HG03378 (cell line): ENCODE data around the gene GALNT17.

ENCODE experiments used
- ATAC-seq: cut with Tn5 transposase; IDR thresholded peaks from one replicate; pipeline ENCODE4 v1.9.1; 2021; ENCODE audit warnings: mild to moderate bottlenecking, moderate library complexity; ENCODE audit not compliant: unreplicated experiment

The GALNT17 gene

GRCh38 chr7:71278257-71278656 is 146.3 kb downstream of the GALNT17 start:
- ATAC-seq = no peak

GRCh38 chr7:71281261-71281660 is 149.3 kb downstream of the GALNT17 start:
- ATAC-seq = no peak

GRCh38 chr7:71283802-71284201 is 151.9 kb downstream of the GALNT17 start:
- ATAC-seq = no peak

- no peak for ATAC-seq
These were observed 153.7 kb downstream of the GALNT17 start for GRCh38 chr7:71285571-71286145.

GRCh38 chr7:71286336-71286735 is 154.4 kb downstream of the GALNT17 start:
- ATAC-seq = no peak

- no peak for ATAC-seq
These were observed 155.0 kb downstream of the GALNT17 start for GRCh38 chr7:71286924-71287323.

GRCh38 chr7:71290452-71290851 is 158.5 kb downstream of the GALNT17 start:
- no peak for ATAC-seq

- no peak for ATAC-seq
These were observed 166.4 kb downstream of the GALNT17 start for GRCh38 chr7:71298378-71298777.

GRCh38 chr7:71300086-71300485 is 168.1 kb downstream of the GALNT17 start:
- no peak for ATAC-seq

- no peak for ATAC-seq
These were observed 168.7 kb downstream of the GALNT17 start for GRCh38 chr7:71300603-71301002.

- no peak for ATAC-seq
These were observed 169.2 kb downstream of the GALNT17 start for GRCh38 chr7:71301167-71301566.

- no peak for ATAC-seq
These were observed 171.6 kb downstream of the GALNT17 start for GRCh38 chr7:71303566-71303965.

- no peak for ATAC-seq
These were observed 176.2 kb downstream of the GALNT17 start for GRCh38 chr7:71308096-71308495.

- ATAC-seq = no peak
These were observed 179.6 kb downstream of the GALNT17 start for GRCh38 chr7:71311576-71311975.

GRCh38 chr7:71312755-71313490 is 181.0 kb downstream of the GALNT17 start:
- no peak for ATAC-seq

- no peak for ATAC-seq
These were observed 181.6 kb downstream of the GALNT17 start for GRCh38 chr7:71313553-71313952.

GRCh38 chr7:71320916-71321315 is 189.0 kb downstream of the GALNT17 start:
- ATAC-seq = no peak

- no peak for ATAC-seq
These were observed 190.3 kb downstream of the GALNT17 start for GRCh38 chr7:71322201-71322600.

- ATAC-seq = no peak
These were observed 191.8 kb downstream of the GALNT17 start for GRCh38 chr7:71323726-71324125.

- ATAC-seq = no peak
These were observed 193.2 kb downstream of the GALNT17 start for GRCh38 chr7:71325151-71325550.

- ATAC-seq = no peak
These were observed 194.7 kb downstream of the GALNT17 start for GRCh38 chr7:71326595-71326994.

GRCh38 chr7:71327946-71328345 is 196.0 kb downstream of the GALNT17 start:
- ATAC-seq = no peak
